ENCODE measurements around the gene METAP1. TPM values are rescaled to one million over a fixed set of nuclear protein-coding genes. Genes with fewer than 3 reads are reported as not detected.
"Not testable (repeated sequence)": the region's sequence is repeated elsewhere in the genome, so short reads cannot be mapped to it uniquely, and the experiment has no call there.

The METAP1 gene
- total and polyA plus RNA-seq, 9 donors: 25.1 to 31.1 (median 27.6) TPM

DNA sequence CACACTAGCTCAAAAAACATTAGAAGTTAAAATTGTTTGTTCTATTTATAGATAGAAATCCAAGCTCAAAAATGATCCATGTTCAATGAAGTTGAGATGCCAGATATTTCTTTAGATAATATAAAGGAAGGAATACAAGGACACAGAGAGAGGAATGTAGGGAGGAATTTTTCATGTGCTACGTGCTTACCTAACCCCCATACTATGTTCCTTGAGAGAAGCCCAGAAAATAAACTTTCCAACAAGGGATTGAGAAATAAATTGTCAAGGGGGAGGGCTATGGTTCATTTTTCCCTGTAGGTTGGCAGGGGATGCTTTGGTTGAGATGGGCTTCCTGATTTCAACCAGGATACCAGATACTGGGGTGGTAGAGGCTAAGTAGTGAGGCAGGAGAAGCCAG is 108.6 kb downstream of the METAP1 start:
- no peak overlapping the region for H3K27ac ChIP-seq (ENCODE audit: low read length)
- WGBS (ENCODE audit: insufficient coverage): no CpG with 5 or more reads among the region's 1 CpG
- no peak for DNase-seq

GRCh38 chr4:99109286-99109685 is 113.8 kb downstream of the METAP1 start:
- DNase-seq; H3K27me3 ChIP-seq (ENCODE audit: control insufficient read depth, insufficient read depth, low read length); H3K4me3 ChIP-seq (ENCODE audit: low read length); H3K36me3 ChIP-seq (ENCODE audit: control insufficient read depth, insufficient read depth, low read length); H3K4me1 ChIP-seq (ENCODE audit: control insufficient read depth, insufficient read depth, low read length); H3K27ac ChIP-seq (ENCODE audit: low read length); H3K9me3 ChIP-seq (replicated peaks; ENCODE audit: control insufficient read depth, low read depth, low read length): not testable (repeated sequence)
- 90% methylated on average over 12 of the region's 12 CpGs for WGBS (ENCODE audit: insufficient coverage)

More for the DNA sequence above, 108.6 kb downstream of the METAP1 start:
- Histone ChIP-seq H3K36me3 (ENCODE audit: control insufficient read depth, insufficient read depth, low read length) (no peaks in the 10 kb centered on the region), H3K9me3 (replicated peaks; ENCODE audit: control insufficient read depth, low read depth, low read length) (peaks cover 3% of the 10 kb centered on the region), H3K4me3 (ENCODE audit: low read length) (no peak overlapping the region), H3K4me1 (ENCODE audit: control insufficient read depth, insufficient read depth, low read length) (no peaks in the 10 kb centered on the region), H3K27me3 (ENCODE audit: control insufficient read depth, insufficient read depth, low read length) (no peaks in the 10 kb centered on the region)

Other genes with a start within 250 kb of the METAP1 start
- gene EIF4E, start 66.6 kb upstream of the METAP1 start, total RNA-seq: 73.5 TPM
- gene EIF4E, start 66.6 kb upstream of the METAP1 start, polyA plus RNA-seq (ENCODE audit: insufficient read depth in 1 of 8, insufficient read length in 8 of 8, low replicate concordance in 1 of 8): 10 to 100 TPM; 52.1 to 73.9 (median 59.8) TPM
- gene ADH5, start 93.1 kb downstream of the METAP1 start, total RNA-seq: 105 TPM
- 100 to 1,000 TPM in 6 of 8 donors, 10 to 100 TPM in 2; 85.2 to 135 (median 111) TPM for gene ADH5, start 93.1 kb downstream of the METAP1 start, polyA plus RNA-seq (ENCODE audit: insufficient read depth in 1 of 8, insufficient read length in 8 of 8, low replicate concordance in 1 of 8)
- not detected for gene ADH4, start 148.6 kb downstream of the METAP1 start, total RNA-seq
- 1 to 10 TPM in 1 of 8 donors, under 1 TPM in 5, not detected in 2; 0.14 to 1.3 (median 0.48) TPM for gene ADH4, start 148.6 kb downstream of the METAP1 start, polyA plus RNA-seq (ENCODE audit: insufficient read depth in 1 of 8, insufficient read length in 8 of 8, low replicate concordance in 1 of 8)
- gene ADH6, start 223.5 kb downstream of the METAP1 start, total RNA-seq: not detected
- gene ADH6, start 223.5 kb downstream of the METAP1 start, polyA plus RNA-seq (ENCODE audit: insufficient read depth in 1 of 8, insufficient read length in 8 of 8, low replicate concordance in 1 of 8): 1 to 10 TPM in 4 of 8 donors, under 1 TPM in 4; 0.81 to 1.6 (median 1.0) TPM